COLO668 (cell line): ENCODE measurements around the gene INIP.
"Not testable (repeated sequence)": the region's sequence is repeated elsewhere in the genome, so short reads cannot be mapped to it uniquely, and the experiment has no call there.

Source experiments
- DNase-seq: peaks from one replicate; lab custom pipeline; 2025; ENCODE audit not compliant: unreplicated experiment; lab: John Stamatoyannopoulos, UW

The INIP gene

GRCh38 chr9:112677040-112677439 is 40.9 kb downstream of the INIP start:
- DNase-seq, result no peak

- not testable (repeated sequence) for DNase-seq
Observed at GRCh38 chr9:112673221-112673620, 44.7 kb downstream of the INIP start.

GRCh38 chr9:112670991-112671625 is 46.8 kb downstream of the INIP start:
- no peak for DNase-seq

DNA sequence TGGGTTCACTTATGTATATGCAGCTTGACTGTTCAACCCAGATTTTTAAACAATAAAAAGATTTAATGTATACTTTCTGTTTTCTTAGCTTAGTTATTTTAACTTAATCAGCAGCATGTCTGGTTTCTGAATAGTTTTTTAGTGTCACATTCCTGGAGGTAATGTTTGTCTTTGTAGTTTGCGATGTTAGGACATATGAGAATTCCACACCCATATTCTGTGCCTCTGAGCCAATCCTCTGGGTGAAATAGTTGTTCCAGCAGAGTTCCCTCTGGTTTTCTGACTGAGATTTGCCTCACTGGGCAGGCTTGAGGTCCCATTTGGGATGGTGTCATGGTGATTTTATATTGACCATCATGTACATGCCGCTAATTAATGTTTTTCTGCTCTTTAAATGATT is 48.6 kb downstream of the INIP start:
- no peak for DNase-seq

- no peak for DNase-seq
Observed at GRCh38 chr9:112665347-112665746, 52.6 kb downstream of the INIP start.

GRCh38 chr9:112664531-112664930 is 53.4 kb downstream of the INIP start:
- DNase-seq, result no peak

DNA sequence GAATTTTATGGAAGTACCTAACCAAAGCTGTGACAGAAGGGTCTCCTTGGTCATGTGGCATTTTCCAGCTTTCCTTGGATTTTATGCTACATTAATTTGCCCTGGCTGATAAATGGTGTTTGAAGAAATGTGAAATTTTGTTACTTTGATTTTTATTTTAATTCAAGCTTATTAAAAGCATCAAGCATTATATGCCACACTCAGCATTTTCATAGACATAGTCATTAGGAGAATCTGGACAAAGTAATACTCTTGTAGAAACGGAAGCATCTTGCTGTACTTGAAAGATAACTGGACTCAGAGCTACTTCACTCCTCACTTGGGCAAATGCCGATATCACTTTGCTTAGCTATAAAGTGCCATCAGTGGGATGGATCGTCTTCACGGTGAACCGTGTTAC is 54.2 kb downstream of the INIP start:
- DNase-seq, result no peak

DNA sequence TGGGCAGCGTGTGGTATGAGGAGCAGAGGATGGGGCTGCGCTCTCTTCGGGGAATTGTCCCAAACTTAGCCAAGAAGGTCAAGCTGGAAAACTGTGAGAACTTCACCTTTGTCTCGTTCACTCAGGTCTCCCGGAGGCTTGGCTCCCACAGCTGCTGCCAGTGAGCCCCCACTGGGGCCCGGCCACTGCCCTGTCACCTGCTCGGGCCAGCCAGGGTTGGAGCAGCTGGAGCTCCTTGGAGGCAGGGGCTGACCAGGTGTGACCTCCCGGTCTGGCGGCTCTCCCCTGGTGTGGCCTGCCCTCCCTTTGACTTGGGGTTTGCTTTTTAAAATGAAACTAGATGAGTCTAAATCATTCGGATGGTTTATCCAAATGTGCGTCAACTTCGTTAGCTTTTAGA is 58.0 kb downstream of the INIP start:
- DNase-seq, result no peak

DNA sequence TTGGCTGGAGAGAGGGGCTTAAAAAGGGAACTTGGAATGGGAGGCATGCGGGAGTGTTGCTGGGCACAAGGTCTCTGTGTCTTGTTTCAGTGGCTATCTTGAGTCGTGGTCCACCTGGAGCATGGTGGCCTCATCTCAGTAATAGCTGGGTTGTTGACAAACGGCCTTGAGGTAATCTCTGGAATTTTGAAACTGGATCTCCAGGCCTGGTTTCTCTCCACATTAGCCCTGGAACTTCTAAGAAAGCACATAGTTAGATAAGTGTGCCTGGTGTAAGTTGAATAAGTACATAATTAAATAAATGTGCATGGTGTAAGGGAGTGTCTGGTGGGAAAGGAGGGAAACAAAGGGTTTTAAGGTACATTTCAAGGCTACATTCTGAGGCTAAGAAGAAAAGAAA is 62.2 kb downstream of the INIP start:
- DNase-seq, result no peak

GRCh38 chr9:112654282-112654681 is 63.6 kb downstream of the INIP start:
- no peak for DNase-seq

DNA sequence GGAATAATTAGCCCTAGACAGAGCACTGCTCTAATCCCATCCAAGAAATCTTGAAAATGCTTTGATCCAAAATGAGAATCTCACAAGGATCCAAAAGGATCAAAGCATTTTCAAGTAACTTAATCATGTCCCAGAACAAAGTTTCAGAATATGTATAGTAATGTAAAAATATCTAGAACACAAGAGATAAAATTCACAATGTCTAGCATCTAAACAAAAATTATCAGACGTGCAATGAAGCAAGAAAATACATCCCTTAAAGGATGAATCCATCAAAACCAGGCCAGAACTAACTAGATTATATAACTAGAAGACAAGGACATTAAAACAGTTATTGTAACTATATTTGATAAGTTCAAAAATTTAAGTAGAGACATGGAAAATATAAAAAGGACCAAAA is 69.3 kb downstream of the INIP start:
- DNase-seq, result no peak

DNA sequence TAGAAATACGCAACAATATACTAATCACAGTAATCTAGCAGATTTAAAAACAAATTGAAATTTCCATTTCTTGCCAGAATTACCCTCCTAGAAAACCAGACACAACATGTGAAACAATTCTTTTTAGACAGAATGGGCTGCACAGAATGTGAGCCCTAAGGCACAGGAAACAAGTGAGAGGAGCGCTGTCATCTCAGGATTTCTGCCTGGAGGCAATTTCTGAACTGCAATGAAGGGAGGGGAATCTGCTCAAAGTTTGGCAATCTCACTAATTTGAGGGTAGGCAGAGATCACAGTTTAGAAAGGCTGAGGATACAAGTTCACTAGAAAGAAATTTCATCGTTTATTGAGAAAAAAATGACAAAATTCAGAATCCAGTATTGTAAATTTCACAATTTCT is 70.3 kb downstream of the INIP start:
- DNase-seq, result no peak

DNA sequence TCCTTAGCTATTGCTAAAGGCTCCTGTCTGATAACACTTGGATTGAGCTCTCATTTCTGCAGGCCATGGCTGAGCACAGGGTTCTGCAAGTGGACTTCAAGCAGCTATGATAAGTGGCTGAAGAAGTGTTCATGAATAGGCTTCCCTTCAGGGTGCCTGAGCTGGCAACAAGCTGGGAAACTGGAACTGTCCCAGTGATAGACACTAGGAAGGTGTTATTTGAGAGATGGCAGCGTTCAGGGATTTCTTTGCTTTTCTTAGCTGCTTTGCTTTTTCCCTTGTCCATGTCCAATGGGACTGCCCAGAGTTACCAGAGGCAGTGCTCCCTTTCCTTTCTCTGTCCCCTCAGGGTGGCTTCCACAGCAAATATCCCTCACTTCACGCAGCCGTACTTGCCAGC is 75.8 kb downstream of the INIP start:
- no peak for DNase-seq

DNA sequence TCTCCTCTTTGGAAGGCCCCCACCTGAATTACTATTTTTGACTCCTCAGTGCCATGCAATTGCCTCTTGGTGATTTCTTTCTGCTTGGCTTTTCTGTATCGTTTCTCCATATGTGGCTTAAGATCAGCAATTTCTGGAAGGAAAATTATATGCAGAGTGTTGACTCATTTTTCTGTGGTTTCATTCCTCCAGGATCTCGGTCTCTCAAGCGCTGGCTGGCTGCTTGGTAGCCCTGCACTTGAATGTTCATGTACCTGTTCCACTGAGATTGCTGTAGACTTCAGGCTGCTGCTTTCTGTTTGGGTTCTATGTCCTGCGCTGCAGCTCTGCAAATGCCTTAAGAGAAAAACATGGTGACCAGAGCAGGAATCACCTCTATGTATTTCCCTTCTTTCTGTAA is 77.6 kb downstream of the INIP start:
- no peak for DNase-seq
